HUES64 (cell line): ENCODE measurements around the gene OR5D16. TPM values are rescaled to one million over a fixed set of nuclear protein-coding genes. Genes with fewer than 3 reads are reported as not detected.

Experiments
- H3K27ac ChIP-seq: 2 replicates; pipeline ENCODE4 v1.7.0; 2013; ENCODE audit warnings: low read depth, low read length, inconsistent platforms
- H3K27me3 ChIP-seq: 2 replicates; pipeline ENCODE4 v1.6.1; 2013; ENCODE audit warnings: mild to moderate bottlenecking, low read length; ENCODE audit not compliant: insufficient read depth
- H3K36me3 ChIP-seq: 2 replicates; pipeline ENCODE4 v1.6.1; 2013; ENCODE audit warnings: mild to moderate bottlenecking, low read length; ENCODE audit not compliant: insufficient read depth
- H3K4me1 ChIP-seq: 2 replicates; pipeline ENCODE4 v1.6.1; 2013; ENCODE audit warnings: mild to moderate bottlenecking, low read length, moderate library complexity; ENCODE audit not compliant: insufficient read depth
- H3K4me3 ChIP-seq: 2 replicates; pipeline ENCODE4 v1.5.1; 2013; ENCODE audit warnings: mild to moderate bottlenecking, low read length, moderate library complexity
- H3K9ac ChIP-seq: 2 replicates; pipeline ENCODE4 v1.6.1; 2013; ENCODE audit warnings: mild to moderate bottlenecking, low read depth, low read length
- H3K9me3 ChIP-seq: 2 replicates; pipeline ENCODE4 v1.6.1; 2013; ENCODE audit warnings: low read depth, low read length; ENCODE audit not compliant: insufficient read depth
- WGBS: fragments of 150-250, 120-280 bp; methylation state at CpG from one replicate; pipeline ENCODE4 v1.1.7; 2013; ENCODE audit warnings: missing lambda C conversion rate; 5-methylcytosine and 5-hydroxymethylcytosine counted together
- polyA plus RNA-seq, 2 experiments: library from polyadenylated mRNA; stranded (reverse); fragments of 50-300 nt; gene quantifications; one replicate each; pipeline ENCODE4 v1.2.3, GENCODE V29; 2013

OR5D16 gene
- not detected for polyA plus RNA-seq (2013, experiment 1 of 2)
- polyA plus RNA-seq (2013, experiment 2 of 2), result not detected

- Histone ChIP-seq H3K9me3 (peaks cover 88% of the 10 kb centered on the region), H3K36me3 (no peaks in the 10 kb centered on the region), H3K27me3 (no peaks in the 10 kb centered on the region), H3K9ac (no peak within 1 kb of the TSS), H3K4me1 (no peaks in the 10 kb centered on the region), H3K4me3 (no peak within 1 kb of the TSS), H3K27ac (no peak within 1 kb of the TSS)
- WGBS, result 43% methylated on average over 3 of the region's 3 CpGs
Observed at GRCh38 chr11:55838452-55838851, at the start of gene OR5D16. TSS of gene OR5D16 (plus strand) at chr11:55838752. CDS start at chr11:55838752, 0 bp downstream.

GRCh38 chr11:55791606-55792005 lies 46.9 kb upstream of the OR5D16 start:
- no CpG with 5 or more reads among the region's 1 CpG for WGBS
- Histone ChIP-seq H3K9me3 (peaks cover 99% of the 10 kb centered on the region), H3K4me1 (no peaks in the 10 kb centered on the region)

GRCh38 chr11:55793321-55793720 lies 45.2 kb upstream of the OR5D16 start:
- Histone ChIP-seq H3K27me3 (no peaks in the 10 kb centered on the region), H3K4me3 (no peak overlapping the region), H3K4me1 (no peaks in the 10 kb centered on the region), H3K9me3 (peaks cover 98% of the 10 kb centered on the region), H3K27ac (no peak overlapping the region), H3K36me3 (no peaks in the 10 kb centered on the region), H3K9ac (no peak overlapping the region)
- WGBS, result 68% methylated on average over 2 of the region's 2 CpGs

More at GRCh38 chr11:55791606-55792005, 46.9 kb upstream of the OR5D16 start:
- Histone ChIP-seq H3K4me3 (no peak overlapping the region), H3K36me3 (no peaks in the 10 kb centered on the region; the same call in 1 of the 2 replicates), H3K27me3 (no peaks in the 10 kb centered on the region), H3K27ac (no peak overlapping the region), H3K9ac (no peak overlapping the region)

GRCh38 chr11:55795256-55795655 lies 43.3 kb upstream of the OR5D16 start, which contains the start of gene OR5D14:
TSS of gene OR5D14 (plus strand) at chr11:55795556. CDS start at chr11:55795556, 0 bp downstream.
- no peak within 1 kb of the TSS for H3K9ac ChIP-seq
- H3K27ac ChIP-seq, result no peak within 1 kb of the TSS
- H3K4me1 ChIP-seq, result no peaks in the 10 kb centered on the region
- peaks cover 100% of the 10 kb centered on the region for H3K9me3 ChIP-seq
- H3K36me3 ChIP-seq, result no peaks in the 10 kb centered on the region
- no peaks in the 10 kb centered on the region for H3K27me3 ChIP-seq
- H3K4me3 ChIP-seq, result no peak within 1 kb of the TSS

- Histone ChIP-seq H3K36me3 (no peaks in the 10 kb centered on the region), H3K9me3 (peaks cover 91% of the 10 kb centered on the region), H3K4me3 (no peak overlapping the region), H3K9ac (no peak overlapping the region), H3K27me3 (no peaks in the 10 kb centered on the region), H3K27ac (no peak overlapping the region), H3K4me1 (no peaks in the 10 kb centered on the region)
- WGBS, result 100% methylated on average over 1 of the region's 1 CpG
Observed at GRCh38 chr11:55806248-55806647, 32.3 kb upstream of the OR5D16 start.

GRCh38 chr11:55811067-55811466 lies 27.5 kb upstream of the OR5D16 start, which contains the start of gene OR5L1:
TSS of gene OR5L1 (plus strand) at chr11:55811367. CDS start at chr11:55811467, 100 bp downstream.
- Histone ChIP-seq H3K9ac (no peak within 1 kb of the TSS), H3K9me3 (peaks cover 91% of the 10 kb centered on the region), H3K4me3 (no peak within 1 kb of the TSS), H3K27me3 (no peaks in the 10 kb centered on the region), H3K36me3 (no peaks in the 10 kb centered on the region), H3K4me1 (no peaks in the 10 kb centered on the region), H3K27ac (no peak within 1 kb of the TSS)
- WGBS, result no CpG with 5 or more reads among the region's 1 CpG

- 84% methylated on average over 5 of the region's 5 CpGs for WGBS
- H3K27me3 ChIP-seq, result no peaks in the 10 kb centered on the region
- H3K4me3 ChIP-seq, result no peak within 1 kb of the TSS
- peaks cover 91% of the 10 kb centered on the region for H3K9me3 ChIP-seq
- no peaks in the 10 kb centered on the region for H3K4me1 ChIP-seq
- H3K36me3 ChIP-seq, result no peaks in the 10 kb centered on the region
- no peak within 1 kb of the TSS for H3K9ac ChIP-seq
- H3K27ac ChIP-seq, result no peak within 1 kb of the TSS
Observed at GRCh38 chr11:55819330-55819729, 19.2 kb upstream of the OR5D16 start, which contains the start of gene OR5D18. TSS of gene OR5D18 (plus strand) at chr11:55819630. CDS start at chr11:55819630, 0 bp downstream.

GRCh38 chr11:55826919-55827318 lies 11.6 kb upstream of the OR5D16 start, which contains the start of gene OR5L2:
TSS of gene OR5L2 (plus strand) at chr11:55827219. CDS start at chr11:55827219, 0 bp downstream.
- Histone ChIP-seq H3K27me3 (no peaks in the 10 kb centered on the region), H3K4me3 (no peak within 1 kb of the TSS), H3K9ac (no peak within 1 kb of the TSS), H3K4me1 (no peaks in the 10 kb centered on the region), H3K27ac (no peak within 1 kb of the TSS), H3K36me3 (no peaks in the 10 kb centered on the region), H3K9me3 (peaks cover 91% of the 10 kb centered on the region)

- H3K4me1 ChIP-seq, result no peaks in the 10 kb centered on the region
- H3K27me3 ChIP-seq, result no peaks in the 10 kb centered on the region
- 29% methylated on average over 1 of the region's 2 CpGs for WGBS
- H3K27ac ChIP-seq, result no peak overlapping the region
- peaks cover 87% of the 10 kb centered on the region for H3K9me3 ChIP-seq
- no peaks in the 10 kb centered on the region for H3K36me3 ChIP-seq
- H3K9ac ChIP-seq, result no peak overlapping the region
- no peak overlapping the region for H3K4me3 ChIP-seq
Observed at GRCh38 chr11:55847453-55847852, 8.9 kb downstream of the OR5D16 start.

GRCh38 chr11:55849037-55849436 lies 10.5 kb downstream of the OR5D16 start:
- H3K27ac ChIP-seq, result no peak overlapping the region
- H3K4me3 ChIP-seq, result no peak overlapping the region
- no peaks in the 10 kb centered on the region for H3K36me3 ChIP-seq
- no peaks in the 10 kb centered on the region for H3K4me1 ChIP-seq
- no peak overlapping the region for H3K9ac ChIP-seq
- peaks cover 97% of the 10 kb centered on the region for H3K9me3 ChIP-seq
- H3K27me3 ChIP-seq, result no peaks in the 10 kb centered on the region

- H3K27me3 ChIP-seq, result no peaks in the 10 kb centered on the region
- H3K4me3 ChIP-seq, result no peak overlapping the region
- no CpG with 5 or more reads among the region's 1 CpG for WGBS
- peaks cover 97% of the 10 kb centered on the region for H3K9me3 ChIP-seq
- no peak overlapping the region for H3K27ac ChIP-seq
- H3K36me3 ChIP-seq, result no peaks in the 10 kb centered on the region
- H3K9ac ChIP-seq, result no peak overlapping the region
- H3K4me1 ChIP-seq, result no peaks in the 10 kb centered on the region
Observed at GRCh38 chr11:55852141-55852540, 13.6 kb downstream of the OR5D16 start.

- no peak overlapping the region for H3K9ac ChIP-seq
- no peak overlapping the region for H3K4me3 ChIP-seq
- WGBS, result 8% methylated on average over 1 of the region's 1 CpG
- no peaks in the 10 kb centered on the region for H3K27me3 ChIP-seq
- no peaks in the 10 kb centered on the region for H3K36me3 ChIP-seq
- no peaks in the 10 kb centered on the region for H3K4me1 ChIP-seq
- H3K9me3 ChIP-seq, result peaks cover 97% of the 10 kb centered on the region
- no peak overlapping the region for H3K27ac ChIP-seq
Observed at GRCh38 chr11:55854704-55855103, 16.2 kb downstream of the OR5D16 start.
